Hematopoietic multipotent progenitor cell (in vitro differentiated cells): ENCODE measurements around the gene ABL2. TPM values are rescaled to one million over a fixed set of nuclear protein-coding genes. Genes with fewer than 3 reads are reported as not detected.
"Not testable (repeated sequence)": the region's sequence is repeated elsewhere in the genome, so short reads cannot be mapped to it uniquely, and the experiment has no call there.

Experiments
- DNase-seq, 3 donors: peaks; one replicate each; pipeline ENCODE4 v3.0.0-alpha.2; 2011 to 2015; ENCODE audit warnings: low read depth in 2 of 3, low spot score in 2 of 3
- total RNA-seq: library from RNA; depleted of rRNA; stranded (reverse); fragments of >200 nt; gene quantifications from one replicate; pipeline ENCODE4 v1.2.3, GENCODE V29; 2012

The ABL2 gene
- total RNA-seq, 1 donor, result 10.2 TPM

GRCh38 chr1:179217943-179218507 lies 11.5 kb downstream of the ABL2 start:
- DNase-seq, result peak in 2 of 3 donors; percentile 59 to 87

- not testable (repeated sequence) for DNase-seq
Observed at GRCh38 chr1:179213317-179213716, 16.2 kb downstream of the ABL2 start.

- DNase-seq, result no peak
Observed at GRCh38 chr1:179208681-179209477, 20.6 kb downstream of the ABL2 start.

- no peak for DNase-seq
Observed at GRCh38 chr1:179206812-179207211, 22.7 kb downstream of the ABL2 start.

- no peak for DNase-seq
Observed at GRCh38 chr1:179205284-179205683, 24.2 kb downstream of the ABL2 start.

- DNase-seq, result no peak
Observed at GRCh38 chr1:179202161-179202560, 27.3 kb downstream of the ABL2 start.

GRCh38 chr1:179200586-179200985 lies 28.9 kb downstream of the ABL2 start:
- DNase-seq, result no peak

GRCh38 chr1:179197690-179198297 lies 31.7 kb downstream of the ABL2 start:
- no peak for DNase-seq

GRCh38 chr1:179195857-179196256 lies 33.6 kb downstream of the ABL2 start:
- DNase-seq, result not testable (repeated sequence)

- no peak for DNase-seq
Observed at GRCh38 chr1:179195376-179195775, 34.1 kb downstream of the ABL2 start.

- DNase-seq, result no peak
Observed at GRCh38 chr1:179194068-179194537, 35.4 kb downstream of the ABL2 start.

GRCh38 chr1:179190861-179191260 lies 38.6 kb downstream of the ABL2 start:
- DNase-seq, result peak in 1 of 3 donors; percentile 5

- no peak for DNase-seq
Observed at GRCh38 chr1:179187735-179188471, 41.6 kb downstream of the ABL2 start.

GRCh38 chr1:179187043-179187442 lies 42.4 kb downstream of the ABL2 start:
- no peak for DNase-seq

- no peak for DNase-seq
Observed at GRCh38 chr1:179184403-179184802, 45.1 kb downstream of the ABL2 start.

- DNase-seq, result no peak
Observed at GRCh38 chr1:179183857-179184256, 45.6 kb downstream of the ABL2 start.

GRCh38 chr1:179178950-179179349 lies 50.5 kb downstream of the ABL2 start:
- DNase-seq, result no peak

GRCh38 chr1:179178183-179178582 lies 51.3 kb downstream of the ABL2 start:
- DNase-seq, result no peak

- no peak for DNase-seq
Observed at GRCh38 chr1:179177615-179178014, 51.9 kb downstream of the ABL2 start.

GRCh38 chr1:179177182-179177581 lies 52.3 kb downstream of the ABL2 start:
- no peak for DNase-seq
